Measurements from ENCODE around the gene NCKAP5. TPM values are rescaled to one million over a fixed set of nuclear protein-coding genes. Genes with fewer than 3 reads are reported as not detected.

NCKAP5 gene
- total RNA-seq, 1 donor from 2014 or later = 27.9 TPM

- Mint-ChIP-seq H3K4me1 (peaks cover 24% of the 10 kb centered on the region), H3K27me3 (ENCODE audit: low read depth) (no peaks in the 10 kb centered on the region), H3K4me3 (no peak overlapping the region), H3K36me3 (ENCODE audit: low read depth) (no peaks in the 10 kb centered on the region), H3K9me3 (peaks cover 8% of the 10 kb centered on the region), H3K27ac (ENCODE audit: unreplicated experiment) (peak overlapping the region; percentile 53)
- no peak for TF ChIP-seq CTCF (conservative IDR thresholded peaks at IDR 0.05)
- DNase-seq (ENCODE audit: low read depth, low spot score) = no peak
Observed at GRCh38 chr2:132948211-132948610, 620.1 kb downstream of the NCKAP5 start.

- no peak overlapping the region for H3K27ac Mint-ChIP-seq (ENCODE audit: unreplicated experiment)
- no peaks in the 10 kb centered on the region for H3K36me3 Mint-ChIP-seq (ENCODE audit: low read depth)
- peaks cover 4% of the 10 kb centered on the region for H3K4me1 Mint-ChIP-seq
- peaks cover 8% of the 10 kb centered on the region for H3K9me3 Mint-ChIP-seq
- TF ChIP-seq CTCF (conservative IDR thresholded peaks at IDR 0.05) = no peak
- no peak overlapping the region for H3K4me3 Mint-ChIP-seq
- H3K27me3 Mint-ChIP-seq (ENCODE audit: low read depth) = no peaks in the 10 kb centered on the region
- no peak for DNase-seq (ENCODE audit: low read depth, low spot score)
Observed at GRCh38 chr2:132943829-132944228, 624.4 kb downstream of the NCKAP5 start.

GRCh38 chr2:132941296-132942020, 626.8 kb downstream of the NCKAP5 start:
- H3K27me3 Mint-ChIP-seq (ENCODE audit: low read depth) = no peaks in the 10 kb centered on the region
- no peaks in the 10 kb centered on the region for H3K4me1 Mint-ChIP-seq
- no peaks in the 10 kb centered on the region for H3K36me3 Mint-ChIP-seq (ENCODE audit: low read depth)
- DNase-seq (ENCODE audit: low read depth, low spot score) = no peak
- H3K4me3 Mint-ChIP-seq = no peak overlapping the region
- peaks cover 8% of the 10 kb centered on the region for H3K9me3 Mint-ChIP-seq
- no peak for TF ChIP-seq CTCF (conservative IDR thresholded peaks at IDR 0.05)
- no peak overlapping the region for H3K27ac Mint-ChIP-seq (ENCODE audit: unreplicated experiment)

- Mint-ChIP-seq H3K4me1 (no peaks in the 10 kb centered on the region), H3K36me3 (ENCODE audit: low read depth) (peaks cover 7% of the 10 kb centered on the region), H3K27me3 (ENCODE audit: low read depth) (no peaks in the 10 kb centered on the region), H3K27ac (ENCODE audit: unreplicated experiment) (no peak overlapping the region), H3K4me3 (no peak overlapping the region), H3K9me3 (peaks cover 4% of the 10 kb centered on the region)
- no peak for DNase-seq (ENCODE audit: low read depth, low spot score)
- TF ChIP-seq CTCF (conservative IDR thresholded peaks at IDR 0.05) = no peak
Observed at GRCh38 chr2:132937629-132938028, 630.6 kb downstream of the NCKAP5 start.

- Mint-ChIP-seq H3K9me3 (peaks cover 5% of the 10 kb centered on the region), H3K27me3 (ENCODE audit: low read depth) (no peaks in the 10 kb centered on the region), H3K4me3 (no peak overlapping the region), H3K27ac (ENCODE audit: unreplicated experiment) (no peak overlapping the region), H3K4me1 (no peaks in the 10 kb centered on the region), H3K36me3 (ENCODE audit: low read depth) (peaks cover 9% of the 10 kb centered on the region)
- TF ChIP-seq CTCF (conservative IDR thresholded peaks at IDR 0.05) = no peak
- no peak for DNase-seq (ENCODE audit: low read depth, low spot score)
Observed at GRCh38 chr2:132936791-132937190, 631.5 kb downstream of the NCKAP5 start.

All from neural crest cell (in vitro differentiated cells).